Ecto neural progenitor cell (in vitro differentiated cells): ENCODE results near the gene ZFAND6.
"Not testable (repeated sequence)": the region's sequence is repeated elsewhere in the genome, so short reads cannot be mapped to it uniquely, and the experiment has no call there.

Experiments
- DNase-seq: peaks from one replicate; pipeline ENCODE4 v3.0.0-alpha.2; 2018; ENCODE audit warnings: low spot score

Gene ZFAND6

DNA sequence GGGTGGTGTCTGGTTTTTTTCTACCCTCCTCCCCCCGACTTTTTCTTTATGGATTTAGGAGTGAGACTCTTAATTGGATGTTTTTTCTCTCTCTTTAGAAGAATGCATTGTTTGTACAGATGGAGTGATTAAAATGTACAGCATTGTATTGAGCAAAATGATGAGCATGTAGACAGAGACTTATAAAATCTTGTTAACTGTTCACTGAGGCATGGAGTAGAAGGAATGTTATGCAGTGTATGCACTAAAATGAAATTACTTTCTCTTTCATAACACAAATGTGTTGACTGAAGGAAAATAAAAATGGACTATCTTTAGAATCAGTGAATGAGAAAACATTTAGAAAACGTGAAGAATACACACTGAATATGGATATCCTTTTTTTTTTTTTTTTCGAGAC is 39.8 kb downstream of the ZFAND6 start:
- no peak for DNase-seq

DNA sequence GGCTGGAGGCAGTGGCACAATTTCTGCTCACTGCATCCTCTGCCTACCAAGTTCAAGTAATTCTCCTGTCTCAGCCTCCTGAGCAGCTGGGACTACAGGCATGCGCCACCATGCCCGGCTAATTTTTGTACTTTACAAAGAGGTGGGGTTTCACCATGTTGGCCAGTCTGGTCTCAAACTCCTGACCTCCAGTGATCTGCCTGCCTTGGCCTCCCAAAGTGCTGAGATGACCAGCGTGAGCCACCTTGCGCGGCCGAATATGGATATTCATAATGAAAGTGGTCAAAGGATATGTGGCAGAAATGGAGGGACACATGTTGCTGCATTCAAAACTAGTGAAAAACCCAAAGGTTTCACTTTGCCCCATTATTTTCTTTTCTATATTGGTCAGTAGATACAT is 40.2 kb downstream of the ZFAND6 start:
- DNase-seq, result not testable (repeated sequence)

DNA sequence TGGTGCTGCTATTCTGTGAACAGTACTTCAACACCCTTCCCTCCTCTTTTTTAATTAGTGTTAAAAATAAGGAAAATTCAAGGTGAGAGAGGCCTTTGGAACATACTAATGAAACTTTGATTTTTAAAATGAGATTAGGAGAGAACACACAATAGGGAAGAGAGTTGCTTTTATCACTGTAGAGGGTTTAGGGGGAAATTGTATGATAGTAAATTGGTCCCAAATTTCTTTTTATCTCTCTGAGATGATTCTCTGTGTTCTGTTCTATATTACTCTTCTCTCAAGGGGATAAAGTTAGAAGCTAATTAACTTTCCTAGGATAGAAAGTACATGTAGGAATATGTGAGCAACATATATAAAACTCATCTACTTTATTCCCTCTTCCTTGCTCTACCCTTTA is 40.8 kb downstream of the ZFAND6 start:
- no peak for DNase-seq

DNA sequence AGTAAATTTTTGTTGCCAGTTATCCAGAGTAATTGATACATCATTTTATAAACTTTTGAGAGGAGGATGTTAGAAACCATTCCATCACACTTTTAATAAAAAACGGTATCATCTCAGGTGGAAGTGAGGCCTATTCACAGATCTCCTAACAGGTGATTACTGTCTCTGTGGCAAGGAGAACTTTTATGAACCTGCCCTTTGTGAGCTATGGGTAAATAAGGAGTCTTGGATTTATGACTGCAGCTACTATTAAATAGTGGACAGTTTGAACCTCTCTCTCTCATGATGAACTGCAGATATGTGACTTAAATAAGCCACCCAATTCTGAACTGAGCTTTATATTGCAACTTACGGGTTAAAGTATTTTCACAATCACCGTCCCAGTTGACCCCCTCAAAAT is 45.7 kb downstream of the ZFAND6 start:
- no peak for DNase-seq

DNA sequence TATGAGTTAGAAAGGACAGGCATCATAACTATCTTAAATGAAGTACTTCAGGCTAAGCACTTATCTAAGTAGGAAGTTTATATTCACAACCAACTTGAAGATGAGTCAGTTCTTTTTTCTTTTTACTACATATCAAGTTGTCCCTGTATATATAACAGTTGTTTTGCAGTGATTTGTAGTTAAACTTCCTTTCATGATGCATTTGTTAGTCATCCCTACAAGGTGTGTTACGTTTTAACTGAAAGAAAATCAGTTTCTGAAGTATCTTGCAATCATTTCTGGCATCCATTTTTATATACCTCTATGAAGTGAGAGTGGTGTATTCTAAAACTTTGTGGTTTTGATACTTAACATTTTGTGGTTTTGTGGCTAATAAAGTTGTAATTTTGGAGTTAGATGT is 46.1 kb downstream of the ZFAND6 start:
- DNase-seq, result no peak

DNA sequence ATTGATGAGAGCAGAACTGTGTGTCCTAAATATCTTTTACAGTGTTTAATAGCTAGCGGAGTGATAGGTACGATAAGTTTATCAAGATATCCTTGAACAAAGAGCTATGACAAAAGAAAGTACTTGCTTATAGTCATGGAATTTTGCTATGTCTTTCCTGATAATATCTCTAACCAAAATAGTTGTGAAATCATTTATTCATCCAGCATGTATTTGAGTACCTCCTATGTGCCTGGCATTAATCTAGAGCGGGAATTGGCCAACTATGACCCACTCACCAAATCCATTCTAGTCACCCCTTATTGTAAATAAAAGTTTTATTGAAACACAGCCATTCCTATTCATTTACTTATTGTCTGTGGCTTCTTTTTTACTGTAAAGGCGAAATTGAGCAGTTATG is 46.6 kb downstream of the ZFAND6 start:
- DNase-seq, result no peak

DNA sequence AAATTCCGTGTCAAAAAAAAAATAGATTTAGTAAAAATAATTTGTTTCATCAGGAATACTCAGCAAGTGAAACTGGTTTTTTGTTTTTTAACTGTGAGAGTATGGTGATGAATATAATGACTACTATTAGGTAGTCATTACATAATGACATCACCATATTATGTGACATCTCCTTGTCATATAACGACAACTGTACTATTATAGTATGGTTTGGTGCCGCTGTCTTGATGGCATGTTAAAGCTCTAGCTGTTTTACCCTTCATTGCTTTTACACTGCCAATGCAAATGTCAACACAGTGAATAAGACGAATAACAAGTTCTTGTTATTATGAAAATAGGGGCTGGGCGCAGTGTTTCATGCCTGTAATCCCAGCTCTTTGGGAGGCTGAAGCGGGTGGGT is 47.7 kb downstream of the ZFAND6 start:
- DNase-seq, result no peak

DNA sequence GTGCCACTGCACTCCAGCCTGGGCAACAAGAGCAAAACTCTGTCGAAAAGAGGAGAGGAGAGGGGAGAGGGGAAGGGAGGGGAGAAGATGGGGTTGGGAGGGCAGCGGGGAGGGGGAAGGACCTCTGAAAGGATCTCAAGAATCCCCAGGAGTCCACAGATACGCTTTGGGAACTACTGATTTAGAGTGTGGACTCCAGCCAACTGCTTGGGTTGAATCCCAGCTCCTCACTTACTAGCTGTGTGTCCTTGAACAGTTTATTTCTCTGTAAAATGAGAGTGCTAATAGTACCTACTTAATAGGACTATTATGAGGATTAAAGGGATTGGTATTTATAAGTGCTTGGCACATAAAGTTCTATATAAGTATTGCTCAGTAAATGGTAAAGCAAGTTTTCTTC is 48.3 kb downstream of the ZFAND6 start:
- no peak for DNase-seq

DNA sequence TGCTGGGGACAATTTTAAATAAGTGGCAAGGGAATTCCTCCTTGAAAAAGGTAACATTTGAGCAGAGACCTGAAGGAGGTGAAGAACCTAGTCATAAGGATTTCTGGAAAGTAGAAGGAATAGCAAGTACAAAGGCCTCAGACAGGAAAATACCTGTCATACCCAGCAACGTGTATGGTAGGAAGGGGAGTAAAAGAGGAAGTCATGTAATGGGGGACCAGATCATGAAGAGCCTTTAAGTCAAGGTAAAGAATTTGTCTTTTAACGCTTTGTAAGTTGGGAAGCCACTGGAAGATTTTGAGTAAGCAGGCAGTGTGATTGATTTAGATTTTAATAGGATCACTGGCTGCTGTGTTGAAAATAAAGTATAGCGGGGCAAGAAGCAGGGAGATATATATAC is 49.9 kb downstream of the ZFAND6 start:
- DNase-seq, result no peak

DNA sequence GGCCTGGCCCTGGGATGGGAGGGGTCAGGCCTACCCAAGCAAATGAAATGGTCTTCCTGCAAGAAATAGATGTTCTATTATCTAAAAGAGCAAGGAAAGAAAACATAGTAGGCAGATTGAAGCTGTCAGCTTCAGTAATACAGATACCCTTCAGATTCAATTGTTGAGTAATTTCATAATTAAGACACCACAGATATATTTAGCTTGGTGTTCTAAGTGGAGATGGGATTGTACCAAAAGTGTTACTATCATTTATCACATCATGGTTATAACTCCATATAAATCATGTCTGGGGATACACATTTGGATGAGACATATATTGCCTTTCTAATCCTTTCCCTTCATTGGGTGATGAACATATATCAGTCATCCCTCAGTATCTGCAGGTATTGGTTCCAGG is 51.4 kb downstream of the ZFAND6 start:
- DNase-seq, result no peak

DNA sequence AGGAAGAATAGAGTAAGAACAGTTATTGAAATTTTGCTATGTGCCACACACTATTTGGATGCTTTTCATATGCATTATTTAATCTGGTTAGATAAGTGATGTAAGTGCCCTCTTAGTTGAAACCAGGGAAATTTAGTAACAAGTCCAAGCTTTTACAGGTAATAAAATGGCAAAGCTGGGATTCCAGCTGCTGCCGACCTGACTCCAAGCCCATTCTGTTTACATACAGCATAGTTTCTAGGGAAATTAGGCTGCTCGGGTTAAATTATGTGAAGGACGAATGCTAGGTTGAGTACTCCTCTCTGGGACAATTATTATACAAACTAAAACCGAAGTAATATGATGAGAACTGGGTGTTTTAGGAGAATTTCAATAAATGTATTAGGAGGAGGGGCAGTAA is 54.6 kb downstream of the ZFAND6 start:
- no peak for DNase-seq

DNA sequence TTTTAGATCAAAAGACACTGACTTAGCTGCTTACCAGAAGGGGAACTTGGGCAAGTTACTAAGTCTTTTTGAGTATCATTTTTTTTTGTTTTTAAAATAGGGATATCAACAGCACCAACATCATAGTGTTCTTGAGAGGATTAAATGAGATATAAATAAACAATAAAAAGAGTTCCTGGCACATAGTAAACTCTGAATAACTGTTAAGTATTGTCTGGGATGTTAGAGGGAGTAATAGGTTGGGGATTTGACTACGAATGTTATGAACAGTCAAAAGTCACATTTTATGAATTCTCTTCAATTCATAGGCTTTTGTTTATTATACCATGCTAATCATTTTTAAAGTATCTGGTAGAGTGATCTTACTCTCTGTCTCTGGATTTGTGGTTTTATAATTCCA is 55.5 kb downstream of the ZFAND6 start:
- no peak for DNase-seq

DNA sequence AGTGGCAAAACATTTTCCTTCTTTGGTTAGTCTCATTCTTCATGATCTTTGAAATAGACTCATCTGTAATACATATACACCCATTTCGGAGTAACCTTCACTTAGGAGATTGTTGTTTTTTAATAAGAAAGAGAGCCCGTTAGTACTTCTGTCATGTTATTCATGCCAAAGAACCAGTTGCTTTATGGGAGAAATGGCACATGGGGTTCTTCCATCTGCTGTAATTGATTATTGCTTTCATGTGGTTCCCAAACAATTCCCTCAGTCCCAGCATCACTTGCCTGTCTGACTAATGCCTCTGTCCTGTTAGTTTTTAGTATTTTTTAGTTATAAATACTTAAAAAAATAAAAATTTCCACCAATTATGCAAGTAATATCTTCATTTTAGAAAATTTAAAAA is 59.5 kb downstream of the ZFAND6 start:
- DNase-seq, result no peak

DNA sequence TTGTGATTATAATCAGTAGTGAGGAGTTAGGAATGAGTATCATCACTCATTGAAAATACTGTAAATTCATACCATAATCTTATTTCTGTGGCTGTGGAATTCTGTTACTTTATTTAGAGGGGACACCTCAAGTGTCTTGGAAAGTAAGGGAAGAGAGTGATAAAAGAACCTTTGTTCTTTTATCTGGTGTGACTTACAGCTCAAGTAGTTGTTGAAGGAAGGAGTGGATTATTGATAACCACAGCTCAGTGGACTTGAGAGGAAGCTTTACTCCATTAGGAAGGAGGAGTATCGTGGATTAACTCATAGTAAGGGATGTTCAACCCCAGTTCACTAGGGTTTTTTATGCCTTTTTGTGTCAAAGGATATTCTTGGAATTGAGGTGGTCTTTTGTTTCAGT is 61.2 kb downstream of the ZFAND6 start:
- DNase-seq, result no peak

DNA sequence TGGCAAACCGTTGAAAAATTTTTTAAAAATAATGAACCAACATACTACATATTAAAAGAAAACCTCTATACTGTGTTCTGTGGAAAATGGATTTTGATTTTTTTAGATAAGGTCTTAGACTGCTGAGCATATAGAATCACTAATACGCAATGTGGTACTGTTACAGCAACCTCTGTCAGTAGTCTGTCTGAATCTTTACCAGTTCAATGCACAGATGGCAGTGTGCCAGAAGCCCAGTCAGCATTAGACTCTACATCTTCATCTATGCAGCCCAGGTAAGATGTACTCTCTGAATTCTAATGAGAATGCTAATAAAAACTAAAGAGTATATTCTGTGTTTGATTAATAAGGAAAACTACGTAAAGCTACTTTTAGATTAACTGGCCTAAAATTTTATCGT is 62.1 kb downstream of the ZFAND6 start:
- DNase-seq, result no peak

DNA sequence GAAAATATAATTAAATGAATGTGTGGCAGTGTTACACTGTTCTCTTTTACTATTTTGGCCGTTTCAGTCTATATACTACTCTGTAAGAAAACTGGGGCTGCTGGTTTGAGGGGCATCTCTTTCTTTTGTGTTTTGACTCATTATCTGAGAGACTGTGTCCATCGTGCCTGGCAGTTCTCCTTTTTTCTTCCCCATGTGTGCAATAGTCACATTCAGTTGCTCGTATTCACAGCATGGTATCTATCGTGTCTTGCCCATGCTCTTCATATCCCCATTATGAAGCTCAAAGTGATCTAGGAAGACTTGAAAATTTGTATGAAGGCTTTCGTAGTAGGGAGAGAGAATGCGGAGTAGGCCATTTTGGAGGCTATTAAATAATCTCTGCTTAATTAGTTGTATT is 63.6 kb downstream of the ZFAND6 start:
- DNase-seq, result no peak

DNA sequence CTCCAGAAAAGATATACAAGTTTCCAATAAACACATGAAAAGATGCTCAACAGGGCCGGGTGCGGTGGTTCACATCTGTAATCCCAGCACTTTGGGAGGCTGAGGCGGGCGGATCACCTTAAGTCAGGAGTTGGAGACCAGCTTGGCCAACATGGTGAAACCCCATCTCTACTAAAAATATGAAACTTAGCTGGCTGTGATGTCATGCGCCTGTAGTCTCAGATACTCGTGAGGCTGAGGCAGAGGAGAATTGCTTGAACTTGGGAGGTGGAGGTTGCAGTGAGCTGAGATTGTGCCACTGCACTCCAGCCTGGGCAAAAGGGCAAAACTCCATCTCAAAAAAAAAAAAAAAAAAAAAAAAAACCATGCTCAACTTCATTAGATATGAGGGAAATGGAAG is 67.8 kb downstream of the ZFAND6 start:
- not testable (repeated sequence) for DNase-seq

DNA sequence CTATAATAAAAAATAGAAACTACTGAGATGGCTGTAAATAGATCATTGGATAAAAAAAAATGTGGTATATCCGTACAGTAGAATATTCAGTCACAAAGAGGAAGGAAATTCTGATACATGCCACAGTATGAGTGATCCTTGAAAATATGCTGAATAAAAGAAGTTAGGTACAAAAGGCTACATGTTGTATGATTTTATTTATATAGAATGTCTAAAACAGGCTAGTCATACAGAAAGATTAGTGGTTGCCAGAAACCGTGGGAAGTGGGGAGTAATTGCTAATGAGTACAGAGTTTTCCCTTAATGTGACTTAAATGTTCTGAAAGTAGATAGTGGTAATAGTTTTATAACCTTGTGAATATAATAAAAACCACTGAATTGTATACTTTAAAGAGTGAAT is 68.4 kb downstream of the ZFAND6 start:
- DNase-seq, result no peak

DNA sequence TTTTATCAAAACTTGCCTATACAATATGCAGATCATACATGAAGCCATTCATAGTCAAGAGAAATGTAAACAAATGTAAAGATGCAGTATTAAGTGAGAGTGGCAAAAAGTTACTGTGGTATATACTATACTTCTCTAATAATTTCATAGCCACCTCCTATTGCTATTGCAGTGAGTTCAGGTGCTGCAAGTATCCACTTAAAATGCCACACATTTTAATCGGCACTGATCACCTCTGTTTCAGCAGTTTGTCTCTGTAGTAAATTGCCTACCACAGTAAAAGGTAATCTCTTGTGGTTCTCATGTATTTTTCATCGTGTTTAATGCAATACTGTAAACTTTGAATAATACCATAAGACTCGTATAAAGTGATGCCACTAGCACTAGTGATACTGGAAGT is 72.9 kb downstream of the ZFAND6 start:
- DNase-seq, result no peak

DNA sequence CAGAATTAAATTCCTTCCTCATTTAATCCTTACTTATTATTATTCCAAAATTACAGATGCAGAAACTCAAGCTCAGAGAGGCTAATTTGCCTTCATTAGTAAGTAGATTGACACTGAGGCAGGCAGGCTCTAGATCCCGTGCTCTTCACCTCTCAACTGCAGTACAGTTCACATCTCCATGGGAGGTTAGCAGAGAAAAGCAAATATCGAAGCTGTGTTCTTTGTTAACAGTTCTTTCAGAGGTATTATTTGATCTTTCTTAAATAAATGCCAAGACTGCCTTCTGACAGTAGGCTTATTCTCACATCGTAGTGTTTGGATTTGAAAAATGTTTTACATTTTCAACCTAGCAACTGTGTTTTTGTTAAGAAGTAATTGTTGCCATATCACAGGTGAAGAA is 77.4 kb downstream of the ZFAND6 start:
- DNase-seq, result no peak

DNA sequence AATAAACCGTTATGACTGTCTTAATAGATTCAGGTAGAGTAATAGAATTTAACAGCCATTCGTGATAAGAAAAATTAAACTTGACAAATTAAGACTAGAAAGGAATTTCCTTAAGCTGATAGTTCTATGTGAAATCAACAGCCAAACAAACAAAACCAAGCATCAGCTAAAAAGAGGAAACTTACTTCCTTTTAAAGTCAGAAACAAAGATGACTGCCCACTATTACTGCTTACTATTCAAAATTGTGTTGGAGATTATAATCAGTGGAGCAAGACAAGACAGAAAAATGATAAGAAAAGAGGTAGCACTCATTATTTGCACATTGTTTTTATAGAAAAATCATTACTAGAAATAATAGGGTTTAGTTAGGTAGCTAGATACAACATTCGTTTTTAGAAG is 79.5 kb downstream of the ZFAND6 start:
- no peak for DNase-seq

DNA sequence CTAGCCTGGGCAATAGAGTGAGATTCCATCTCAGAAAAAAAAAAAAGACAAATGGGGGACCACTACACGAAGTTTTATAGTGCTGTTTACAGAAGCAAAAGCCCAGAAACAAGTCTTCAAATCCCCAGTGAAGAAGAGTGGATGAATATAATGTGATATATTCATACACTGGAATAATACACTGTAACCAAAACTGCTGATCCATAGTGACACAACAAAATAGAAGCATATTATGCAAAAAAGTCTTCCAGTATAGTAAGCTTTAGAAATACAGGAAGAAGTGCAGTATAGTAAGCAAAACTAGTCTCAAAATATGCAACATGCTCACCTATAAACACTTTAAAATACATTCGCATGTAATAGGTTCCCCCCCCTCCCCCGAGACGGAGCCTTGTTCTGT is 81.4 kb downstream of the ZFAND6 start:
- no peak for DNase-seq

DNA sequence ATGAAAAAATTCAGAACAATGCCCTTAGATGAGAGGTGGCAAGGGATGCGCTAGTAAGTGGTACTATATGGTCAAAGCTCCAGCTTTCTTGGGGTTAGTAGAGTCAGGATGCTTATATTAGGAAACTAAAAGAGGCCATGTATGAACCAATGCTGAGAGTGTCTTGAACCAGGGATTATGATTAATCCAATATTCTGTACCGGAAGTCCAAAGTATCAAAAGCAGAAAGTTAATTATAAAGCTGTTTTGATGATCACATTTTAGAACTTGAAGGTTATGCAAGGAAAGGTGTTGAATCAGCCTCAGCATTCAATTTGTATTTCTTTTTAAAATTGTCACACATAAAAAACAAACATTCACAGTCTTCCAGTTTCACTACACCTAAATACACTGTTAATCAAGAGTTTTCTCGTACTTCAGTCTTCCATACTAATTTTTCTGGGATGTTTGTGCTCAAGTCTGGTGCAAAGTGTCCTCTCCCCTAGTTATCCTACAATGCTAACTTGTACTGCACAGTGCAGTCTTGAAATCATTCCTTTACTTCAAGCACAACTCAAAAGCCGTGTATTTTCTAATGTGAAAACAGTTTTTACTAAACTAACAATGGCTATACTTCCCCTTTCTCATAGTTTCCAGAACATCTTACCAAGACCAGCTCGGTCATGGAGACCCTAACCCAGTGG is 82.6 kb downstream of the ZFAND6 start:
- DNase-seq, result no peak

DNA sequence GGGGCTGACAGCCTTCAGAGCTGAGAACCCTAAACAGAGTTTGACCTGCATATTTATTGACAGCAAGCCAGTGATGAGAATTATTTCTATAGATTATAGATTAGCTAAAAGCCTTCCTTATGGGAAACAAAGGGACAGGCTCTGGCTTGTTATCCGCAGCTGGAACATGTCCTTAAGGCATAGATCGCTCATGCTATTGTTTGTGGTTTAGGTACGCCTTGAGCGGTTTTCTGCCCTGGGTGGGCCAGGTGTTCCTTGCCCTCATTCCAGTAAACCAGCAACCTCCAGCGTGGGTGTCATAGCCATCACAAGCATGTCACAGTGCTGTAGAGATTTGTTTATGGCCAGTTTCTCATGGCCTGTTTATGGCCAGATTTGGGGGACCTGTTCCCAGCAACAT is 83.2 kb downstream of the ZFAND6 start:
- no peak for DNase-seq

DNA sequence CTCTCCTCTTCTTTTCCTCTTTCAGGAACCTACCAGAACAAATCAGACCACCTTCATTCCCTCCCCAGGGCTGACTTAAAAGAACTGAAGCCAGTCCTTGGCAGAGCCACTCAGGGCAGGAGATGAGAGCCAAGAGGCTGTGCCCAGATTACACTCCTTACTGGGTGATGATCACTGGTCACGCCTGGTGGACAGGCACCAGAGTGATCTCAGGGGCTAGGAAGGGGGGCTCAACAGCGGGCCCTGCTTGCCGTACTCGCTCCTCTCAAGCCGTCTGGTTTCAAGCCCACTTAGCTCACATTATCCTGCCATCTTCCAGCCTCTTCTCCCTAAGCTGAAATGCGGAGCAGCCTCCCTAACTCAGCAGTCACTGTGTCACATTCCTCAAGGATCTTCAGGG is 91.7 kb downstream of the ZFAND6 start:
- DNase-seq, result no peak
